Measurements from ENCODE around the gene AGBL3. TPM values are rescaled to one million over a fixed set of nuclear protein-coding genes. Genes with fewer than 3 reads are reported as not detected.

The AGBL3 gene
- polyA plus RNA-seq, 2 of the 4 experiments (the other 2 are of a cell fraction): 2.2 to 4.3 TPM

DNA sequence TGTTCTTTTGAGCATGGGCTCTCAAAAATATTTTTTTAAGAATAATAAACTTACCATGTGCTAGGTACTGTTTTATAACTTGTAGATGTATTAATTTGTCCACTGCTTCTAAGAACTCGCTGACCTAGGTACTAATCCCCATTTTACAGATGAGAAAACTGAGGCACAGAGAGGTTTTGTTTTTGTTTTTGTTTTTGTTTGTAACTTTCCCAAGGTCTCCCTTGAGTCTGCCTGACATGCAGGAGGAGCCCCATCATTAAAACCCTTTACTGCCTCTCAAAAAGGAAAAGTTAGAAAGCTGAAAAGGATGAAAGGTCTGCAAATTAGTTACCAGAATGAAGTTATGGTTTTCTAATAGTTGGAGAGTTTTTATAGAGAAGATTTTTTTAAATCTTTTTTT is 38.5 kb upstream of the AGBL3 start:
- Histone ChIP-seq H3K27ac (no peak overlapping the region; a peak in 1 of 6 replicates), H3K9me3 (no peaks in the 10 kb centered on the region), H3K4me2 (no peak overlapping the region; the same call in 2 of the 3 replicates), H3K4me3 (no peak overlapping the region), H3K4me1 (peaks cover 24% of the 10 kb centered on the region)
- FAIRE-seq (no peak), ATAC-seq (no peak), DNase-seq (ENCODE audit: low read depth in 1 of 2, low spot score in 1 of 2) (no peak)
- 91% methylated on average over 1 of the region's 1 CpG for WGBS (ENCODE audit: missing lambda C conversion rate)
- ChIA-PET POLR2A (no interaction called here), CTCF (interaction anchor here (0.7 to 13.2 kb wide), 6 partner anchors 38 to 516 kb away, joined by 3 to 132 read pairs (median 3); partner anchors contain the start of gene AGBL3)
- no peak for TF ChIP-seq POLR2AphosphoS2 (conservative IDR thresholded peaks at IDR 0.05; ENCODE audit: low read length)
- TF ChIP-seq KDM1A (IDR thresholded peaks at IDR 0.05; ENCODE audit: low read depth): peak; percentile 32; the same call in 1 of the 2 replicates
- TF ChIP-seq CBX8 (IDR thresholded peaks at IDR 0.05): no peak

DNA sequence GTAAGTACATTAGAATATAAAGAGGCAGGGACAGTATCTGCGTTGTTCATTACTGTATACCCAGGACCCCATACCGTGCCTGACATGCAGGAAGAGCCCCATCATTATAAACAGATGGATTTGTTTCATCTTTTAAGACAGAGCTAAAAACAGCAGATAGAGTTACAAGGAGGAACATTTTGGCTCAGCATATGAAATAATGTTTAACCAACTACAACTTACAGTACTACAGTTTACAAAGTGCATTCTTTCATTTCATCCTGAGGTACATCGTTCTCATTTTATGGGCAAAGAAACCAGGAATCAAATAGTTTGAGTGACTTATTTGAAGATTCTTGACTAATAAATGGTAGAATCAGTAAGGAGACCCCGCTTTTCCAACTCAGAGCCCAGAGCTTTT is 38.1 kb upstream of the AGBL3 start:
- ATAC-seq (no peak), FAIRE-seq (no peak), DNase-seq (ENCODE audit: low read depth in 1 of 2, low spot score in 1 of 2) (no peak)
- Histone ChIP-seq H3K27ac (peak overlapping the region; percentile 36 to 46; a peak in 2 of 6 replicates), H3K9me3 (no peaks in the 10 kb centered on the region), H3K4me1 (peaks cover 20% of the 10 kb centered on the region; the same call in 2 of the 3 replicates), H3K4me3 (no peak overlapping the region), H3K4me2 (peak overlapping the region; percentile 41)
- POLR2A ChIA-PET: no interaction called here
- TF ChIP-seq FOSB (CRISPR knock-in tag; IDR thresholded peaks at IDR 0.05) (no peak), ZFP36 (IDR thresholded peaks at IDR 0.05; ENCODE audit: borderline replicate concordance, partially characterized antibody) (no peak), CEBPB (IDR thresholded peaks at IDR 0.05) (no peak), NR3C1 (IDR thresholded peaks at IDR 0.05) (no peak), RCOR1 (IDR thresholded peaks at IDR 0.05; ENCODE audit: low read depth, low read length) (no peak), HOXB13 (CRISPR knock-in tag; IDR thresholded peaks at IDR 0.05; ENCODE audit: low read depth) (no peak), CHD4 (IDR thresholded peaks at IDR 0.05; ENCODE audit: borderline replicate concordance) (no peak), TP53 (CRISPR knock-in tag; IDR thresholded peaks at IDR 0.05) (no peak), EHF (CRISPR knock-in tag; IDR thresholded peaks at IDR 0.05) (no peak), ZC3H11A (IDR thresholded peaks at IDR 0.05) (no peak), CHD2 (IDR thresholded peaks at IDR 0.05; ENCODE audit: low read length, partially characterized antibody) (no peak), JUN (IDR thresholded peaks at IDR 0.05) (no peak), EHMT2 (IDR thresholded peaks at IDR 0.05; ENCODE audit: low read depth) (no peak), ZNF302 (CRISPR knock-in tag; IDR thresholded peaks at IDR 0.05) (no peak)
- TF ChIP-seq, protein P1, sequence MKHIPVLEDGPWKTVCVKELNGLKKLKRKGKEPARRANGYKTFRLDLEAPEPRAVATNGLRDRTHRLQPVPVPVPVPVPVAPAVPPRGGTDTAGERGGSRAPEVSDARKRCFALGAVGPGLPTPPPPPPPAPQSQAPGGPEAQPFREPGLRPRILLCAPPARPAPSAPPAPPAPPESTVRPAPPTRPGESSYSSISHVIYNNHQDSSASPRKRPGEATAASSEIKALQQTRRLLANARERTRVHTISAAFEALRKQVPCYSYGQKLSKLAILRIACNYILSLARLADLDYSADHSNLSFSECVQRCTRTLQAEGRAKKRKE (CRISPR knock-in tag; IDR thresholded peaks at IDR 0.05; ENCODE audit: low read depth): no peak
- TF ChIP-seq, protein P2, sequence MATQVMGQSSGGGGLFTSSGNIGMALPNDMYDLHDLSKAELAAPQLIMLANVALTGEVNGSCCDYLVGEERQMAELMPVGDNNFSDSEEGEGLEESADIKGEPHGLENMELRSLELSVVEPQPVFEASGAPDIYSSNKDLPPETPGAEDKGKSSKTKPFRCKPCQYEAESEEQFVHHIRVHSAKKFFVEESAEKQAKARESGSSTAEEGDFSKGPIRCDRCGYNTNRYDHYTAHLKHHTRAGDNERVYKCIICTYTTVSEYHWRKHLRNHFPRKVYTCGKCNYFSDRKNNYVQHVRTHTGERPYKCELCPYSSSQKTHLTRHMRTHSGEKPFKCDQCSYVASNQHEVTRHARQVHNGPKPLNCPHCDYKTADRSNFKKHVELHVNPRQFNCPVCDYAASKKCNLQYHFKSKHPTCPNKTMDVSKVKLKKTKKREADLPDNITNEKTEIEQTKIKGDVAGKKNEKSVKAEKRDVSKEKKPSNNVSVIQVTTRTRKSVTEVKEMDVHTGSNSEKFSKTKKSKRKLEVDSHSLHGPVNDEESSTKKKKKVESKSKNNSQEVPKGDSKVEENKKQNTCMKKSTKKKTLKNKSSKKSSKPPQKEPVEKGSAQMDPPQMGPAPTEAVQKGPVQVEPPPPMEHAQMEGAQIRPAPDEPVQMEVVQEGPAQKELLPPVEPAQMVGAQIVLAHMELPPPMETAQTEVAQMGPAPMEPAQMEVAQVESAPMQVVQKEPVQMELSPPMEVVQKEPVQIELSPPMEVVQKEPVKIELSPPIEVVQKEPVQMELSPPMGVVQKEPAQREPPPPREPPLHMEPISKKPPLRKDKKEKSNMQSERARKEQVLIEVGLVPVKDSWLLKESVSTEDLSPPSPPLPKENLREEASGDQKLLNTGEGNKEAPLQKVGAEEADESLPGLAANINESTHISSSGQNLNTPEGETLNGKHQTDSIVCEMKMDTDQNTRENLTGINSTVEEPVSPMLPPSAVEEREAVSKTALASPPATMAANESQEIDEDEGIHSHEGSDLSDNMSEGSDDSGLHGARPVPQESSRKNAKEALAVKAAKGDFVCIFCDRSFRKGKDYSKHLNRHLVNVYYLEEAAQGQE (IDR thresholded peaks at IDR 0.05): no peak
- TF ChIP-seq, protein P3, sequence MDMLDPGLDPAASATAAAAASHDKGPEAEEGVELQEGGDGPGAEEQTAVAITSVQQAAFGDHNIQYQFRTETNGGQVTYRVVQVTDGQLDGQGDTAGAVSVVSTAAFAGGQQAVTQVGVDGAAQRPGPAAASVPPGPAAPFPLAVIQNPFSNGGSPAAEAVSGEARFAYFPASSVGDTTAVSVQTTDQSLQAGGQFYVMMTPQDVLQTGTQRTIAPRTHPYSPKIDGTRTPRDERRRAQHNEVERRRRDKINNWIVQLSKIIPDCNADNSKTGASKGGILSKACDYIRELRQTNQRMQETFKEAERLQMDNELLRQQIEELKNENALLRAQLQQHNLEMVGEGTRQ (IDR thresholded peaks at IDR 0.05): no peak
- TF ChIP-seq, protein P4, sequence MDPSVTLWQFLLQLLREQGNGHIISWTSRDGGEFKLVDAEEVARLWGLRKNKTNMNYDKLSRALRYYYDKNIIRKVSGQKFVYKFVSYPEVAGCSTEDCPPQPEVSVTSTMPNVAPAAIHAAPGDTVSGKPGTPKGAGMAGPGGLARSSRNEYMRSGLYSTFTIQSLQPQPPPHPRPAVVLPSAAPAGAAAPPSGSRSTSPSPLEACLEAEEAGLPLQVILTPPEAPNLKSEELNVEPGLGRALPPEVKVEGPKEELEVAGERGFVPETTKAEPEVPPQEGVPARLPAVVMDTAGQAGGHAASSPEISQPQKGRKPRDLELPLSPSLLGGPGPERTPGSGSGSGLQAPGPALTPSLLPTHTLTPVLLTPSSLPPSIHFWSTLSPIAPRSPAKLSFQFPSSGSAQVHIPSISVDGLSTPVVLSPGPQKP (IDR thresholded peaks at IDR 0.05; ENCODE audit: low read depth, low read length): no peak
- 68% methylated on average over 4 of the region's 4 CpGs for WGBS (ENCODE audit: missing lambda C conversion rate)
- CTCF ChIA-PET: interaction anchor here (0.7 to 13.2 kb wide), 7 partner anchors 38 to 516 kb away, joined by 3 to 132 read pairs (median 3); partner anchors contain the start of gene AGBL3
